ENCODE data around the gene MSGN1. TPM values are rescaled to one million over a fixed set of nuclear protein-coding genes. Genes with fewer than 3 reads are reported as not detected.
A peak's percentile ranks its signal among the peaks of the same experiment; 100 is the strongest.

The MSGN1 gene
- total RNA-seq, 1 donor from 2014 or later = 0.42 TPM

DNA sequence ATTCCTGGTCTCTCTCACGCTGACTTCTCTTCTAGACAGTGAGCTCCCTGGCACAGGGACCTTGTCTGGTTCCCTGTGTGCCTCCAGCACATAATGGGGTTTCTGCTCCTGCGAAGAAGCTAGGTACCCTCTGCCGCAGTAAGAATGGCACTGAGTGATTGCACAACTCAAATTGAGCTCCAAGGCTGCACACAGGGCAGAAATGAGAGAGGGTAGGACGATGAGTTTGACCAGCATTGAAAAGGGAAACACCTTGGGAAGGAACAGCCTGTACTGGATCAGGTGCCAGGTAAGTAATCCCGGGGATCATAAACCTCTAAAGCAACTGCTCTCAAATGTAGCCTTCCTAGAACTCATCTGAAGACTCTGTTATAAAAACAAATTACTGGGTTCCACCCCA lies 21.0 kb upstream of the MSGN1 start:
- CTCF ChIA-PET = no interaction called here
- POLR2A ChIA-PET = interaction anchor here (0.6 to 4.3 kb wide), 5 partner anchors 9 to 41 kb away, joined by 3 to 20 read pairs (median 9); partner anchors contain the start of genes GEN1 and SMC6
- Mint-ChIP-seq H3K4me3 (no peak overlapping the region), H3K4me1 (peaks cover 37% of the 10 kb centered on the region), H3K27ac (no peak overlapping the region), H3K36me3 (ENCODE audit: low read depth) (no peaks in the 10 kb centered on the region), H3K9me3 (no peaks in the 10 kb centered on the region), H3K27me3 (no peaks in the 10 kb centered on the region)
- intact Hi-C loops (cut with micrococcal nuclease) = no loop called here
- no peak for DNase-seq
- no peak for ATAC-seq (ENCODE audit: low read depth)
- TF ChIP-seq, protein P1, sequence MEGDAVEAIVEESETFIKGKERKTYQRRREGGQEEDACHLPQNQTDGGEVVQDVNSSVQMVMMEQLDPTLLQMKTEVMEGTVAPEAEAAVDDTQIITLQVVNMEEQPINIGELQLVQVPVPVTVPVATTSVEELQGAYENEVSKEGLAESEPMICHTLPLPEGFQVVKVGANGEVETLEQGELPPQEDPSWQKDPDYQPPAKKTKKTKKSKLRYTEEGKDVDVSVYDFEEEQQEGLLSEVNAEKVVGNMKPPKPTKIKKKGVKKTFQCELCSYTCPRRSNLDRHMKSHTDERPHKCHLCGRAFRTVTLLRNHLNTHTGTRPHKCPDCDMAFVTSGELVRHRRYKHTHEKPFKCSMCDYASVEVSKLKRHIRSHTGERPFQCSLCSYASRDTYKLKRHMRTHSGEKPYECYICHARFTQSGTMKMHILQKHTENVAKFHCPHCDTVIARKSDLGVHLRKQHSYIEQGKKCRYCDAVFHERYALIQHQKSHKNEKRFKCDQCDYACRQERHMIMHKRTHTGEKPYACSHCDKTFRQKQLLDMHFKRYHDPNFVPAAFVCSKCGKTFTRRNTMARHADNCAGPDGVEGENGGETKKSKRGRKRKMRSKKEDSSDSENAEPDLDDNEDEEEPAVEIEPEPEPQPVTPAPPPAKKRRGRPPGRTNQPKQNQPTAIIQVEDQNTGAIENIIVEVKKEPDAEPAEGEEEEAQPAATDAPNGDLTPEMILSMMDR (IDR thresholded peaks at IDR 0.05) = no peak

- intact Hi-C loops (cut with micrococcal nuclease) = no loop called here
- no peak overlapping the region for H3K27ac Mint-ChIP-seq
- H3K4me3 Mint-ChIP-seq = no peak overlapping the region
- ChIA-PET POLR2A (interaction anchor here (1.0 to 2.6 kb wide), 3 partner anchors 15 to 44 kb away, joined by 3 to 18 read pairs (median 5); partner anchors contain the start of genes GEN1 and SMC6), CTCF (no interaction called here)
- H3K27me3 Mint-ChIP-seq = no peaks in the 10 kb centered on the region
- H3K36me3 Mint-ChIP-seq (ENCODE audit: low read depth) = no peaks in the 10 kb centered on the region
- no peak for ATAC-seq (ENCODE audit: low read depth)
- peaks cover 53% of the 10 kb centered on the region for H3K4me1 Mint-ChIP-seq
- TF ChIP-seq, protein P1 (IDR thresholded peaks at IDR 0.05) = no peak
- H3K9me3 Mint-ChIP-seq = no peaks in the 10 kb centered on the region
- no peak for DNase-seq
These were observed 17.9 kb upstream of the MSGN1 start for GRCh38 chr2:17798338-17798737.

GRCh38 chr2:17799301-17800120 lies 16.7 kb upstream of the MSGN1 start:
- ChIA-PET CTCF (no interaction called here), POLR2A (interaction anchor here (1.0 to 7.7 kb wide), 3 partner anchors 14 to 44 kb away, joined by 3 to 118 read pairs (median 18); partner anchors contain the start of genes GEN1 and SMC6)
- TF ChIP-seq, protein P1 (IDR thresholded peaks at IDR 0.05) = no peak
- no peaks in the 10 kb centered on the region for H3K9me3 Mint-ChIP-seq
- peaks cover 60% of the 10 kb centered on the region for H3K4me1 Mint-ChIP-seq
- no peaks in the 10 kb centered on the region for H3K27me3 Mint-ChIP-seq
- no peak for ATAC-seq (ENCODE audit: low read depth)
- peak overlapping the region; percentile 48 for H3K4me3 Mint-ChIP-seq
- peak overlapping the region; percentile 75 for H3K27ac Mint-ChIP-seq
- intact Hi-C loops (cut with micrococcal nuclease) = no loop called here
- DNase-seq = no peak
- H3K36me3 Mint-ChIP-seq (ENCODE audit: low read depth) = no peaks in the 10 kb centered on the region

- H3K27ac Mint-ChIP-seq = peak overlapping the region; percentile 75
- ChIA-PET POLR2A (interaction anchor here (2.6 to 7.7 kb wide), 2 partner anchors 13 to 45 kb away, joined by 18 to 118 read pairs; partner anchors contain the start of genes GEN1 and SMC6), CTCF (no interaction called here)
- TF ChIP-seq, protein P1 (IDR thresholded peaks at IDR 0.05) = no peak
- intact Hi-C loops (cut with micrococcal nuclease) = no loop called here
- DNase-seq (no peak), ATAC-seq (ENCODE audit: low read depth) (no peak)
- H3K9me3 Mint-ChIP-seq = no peaks in the 10 kb centered on the region
- H3K27me3 Mint-ChIP-seq = no peaks in the 10 kb centered on the region
- no peaks in the 10 kb centered on the region for H3K36me3 Mint-ChIP-seq (ENCODE audit: low read depth)
- H3K4me1 Mint-ChIP-seq = peaks cover 67% of the 10 kb centered on the region
- no peak overlapping the region for H3K4me3 Mint-ChIP-seq
These were observed 16.0 kb upstream of the MSGN1 start for GRCh38 chr2:17800219-17800618.

- H3K27ac Mint-ChIP-seq = peak overlapping the region; percentile 75
- CTCF ChIA-PET = no interaction called here
- H3K4me3 Mint-ChIP-seq = peak overlapping the region; percentile 2
These were observed 15.4 kb upstream of the MSGN1 start for GRCh38 chr2:17800693-17801458.

More at GRCh38 chr2:17800693-17801458, 15.4 kb upstream of the MSGN1 start:
- intact Hi-C loops (cut with micrococcal nuclease) = no loop called here
- DNase-seq (no peak), ATAC-seq (ENCODE audit: low read depth) (no peak)
- Mint-ChIP-seq H3K27me3 (no peaks in the 10 kb centered on the region), H3K9me3 (no peaks in the 10 kb centered on the region), H3K4me1 (peaks cover 72% of the 10 kb centered on the region), H3K36me3 (ENCODE audit: low read depth) (no peaks in the 10 kb centered on the region)
- TF ChIP-seq, protein P1 (IDR thresholded peaks at IDR 0.05) = no peak
- POLR2A ChIA-PET = interaction anchor here (0.8 to 7.7 kb wide), 4 partner anchors 9 to 46 kb away, joined by 3 to 118 read pairs (median 11); partner anchors contain the start of genes GEN1 and SMC6

Data from activated B cell treated with CpG ODN at 0.5 μM for 24 hours (primary cell).